CD4-positive, alpha-beta T cell treated with Interleukin-6 at 100 ng/mL for 8 hours (primary cell): ENCODE measurements around the gene DNAJC10.

ENCODE experiments used
- DNase-seq: peaks from one replicate; pipeline ENCODE4 v3.0.0-alpha.2; 2020; ENCODE audit warnings: mixed read lengths, low spot score

Gene DNAJC10

GRCh38 chr2:182836451-182836850, 120.4 kb downstream of the DNAJC10 start:
- DNase-seq = no peak
